C4-2B (cell line): ENCODE data around the gene PID1.

Experiments used
- ZFX ChIP-seq: fragments of 450-650 bp; IDR thresholded peaks from 2 replicates; pipeline ENCODE4 v1.6.1; 2017
- TF ChIP-seq, protein P1 (sequence below): fragments of 450-650 bp; conservative IDR thresholded peaks from 2 replicates; pipeline ENCODE4 v1.5.1; 2017; ENCODE audit warnings: mild to moderate bottlenecking

DNA sequence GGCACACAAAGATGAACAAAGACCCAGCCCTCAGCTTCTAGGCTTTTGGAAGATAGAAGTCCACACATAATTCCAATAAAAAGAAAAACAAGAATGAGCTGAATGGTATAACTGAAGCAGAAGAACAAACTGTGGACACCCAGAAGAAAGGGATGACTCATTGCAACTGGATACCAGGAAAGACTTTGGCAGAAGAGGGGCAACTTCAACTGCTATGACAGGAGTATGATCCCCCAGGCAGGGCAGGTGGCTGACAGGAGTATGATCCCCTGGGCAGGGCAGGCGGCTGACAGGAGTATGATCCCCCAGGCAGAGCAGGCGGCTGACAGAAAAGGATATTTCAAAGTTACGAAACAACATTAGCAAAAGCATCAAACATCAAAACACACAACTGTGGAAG is 21.6 kb downstream of the PID1 start:
- TF ChIP-seq, protein P1, sequence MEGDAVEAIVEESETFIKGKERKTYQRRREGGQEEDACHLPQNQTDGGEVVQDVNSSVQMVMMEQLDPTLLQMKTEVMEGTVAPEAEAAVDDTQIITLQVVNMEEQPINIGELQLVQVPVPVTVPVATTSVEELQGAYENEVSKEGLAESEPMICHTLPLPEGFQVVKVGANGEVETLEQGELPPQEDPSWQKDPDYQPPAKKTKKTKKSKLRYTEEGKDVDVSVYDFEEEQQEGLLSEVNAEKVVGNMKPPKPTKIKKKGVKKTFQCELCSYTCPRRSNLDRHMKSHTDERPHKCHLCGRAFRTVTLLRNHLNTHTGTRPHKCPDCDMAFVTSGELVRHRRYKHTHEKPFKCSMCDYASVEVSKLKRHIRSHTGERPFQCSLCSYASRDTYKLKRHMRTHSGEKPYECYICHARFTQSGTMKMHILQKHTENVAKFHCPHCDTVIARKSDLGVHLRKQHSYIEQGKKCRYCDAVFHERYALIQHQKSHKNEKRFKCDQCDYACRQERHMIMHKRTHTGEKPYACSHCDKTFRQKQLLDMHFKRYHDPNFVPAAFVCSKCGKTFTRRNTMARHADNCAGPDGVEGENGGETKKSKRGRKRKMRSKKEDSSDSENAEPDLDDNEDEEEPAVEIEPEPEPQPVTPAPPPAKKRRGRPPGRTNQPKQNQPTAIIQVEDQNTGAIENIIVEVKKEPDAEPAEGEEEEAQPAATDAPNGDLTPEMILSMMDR = no peak
- no peak for TF ChIP-seq ZFX
